Thoracic aorta (tissue), 2 donors: ENCODE results near the gene SLC39A11. TPM values are rescaled to one million over a fixed set of nuclear protein-coding genes. Genes with fewer than 3 reads are reported as not detected.
"Not testable (repeated sequence)": the region's sequence is repeated elsewhere in the genome, so short reads cannot be mapped to it uniquely, and the experiment has no call there.

ENCODE experiments used
- ATAC-seq: fragments of 150-250 bp; one replicate; pipeline ENCODE4 v1.8.0; 2017; ENCODE audit warnings: low read depth; ENCODE audit not compliant: insufficient number of reproducible peaks, low FRiP score
- DNase-seq: peaks from one replicate; pipeline ENCODE4 v3.0.0-alpha.2; 2020; ENCODE audit warnings: low spot score
- H3K27ac ChIP-seq, 2 donors: fragments of 200-600 bp; sonication (generic); 1 replicate in 1 of 2; 2 replicates in 1 of 2; pipeline ENCODE4 v1.5.1; 2016; ENCODE audit warnings: mild to moderate bottlenecking in 2 of 2, moderate library complexity in 2 of 2
- H3K27me3 ChIP-seq: fragments of 200-600 bp; sonication (generic); replicated peaks from 2 replicates; pipeline ENCODE4 v1.6.0; 2016; ENCODE audit warnings: mild to moderate bottlenecking; ENCODE audit not compliant: insufficient read depth
- H3K36me3 ChIP-seq: fragments of 200-600 bp; sonication (generic); one replicate; pipeline ENCODE4 v1.5.1; 2016
- H3K4me1 ChIP-seq, 2 donors: fragments of 200-600 bp; sonication (generic); 1 replicate in 1 of 2; 2 replicates in 1 of 2; pipeline versions ENCODE4 v1.5.1 to v1.6.0; 2016; ENCODE audit warnings: low read depth in 2 of 2, mild to moderate bottlenecking in 1 of 2; ENCODE audit not compliant: control insufficient read depth in 1 of 2
- H3K4me3 ChIP-seq: fragments of 200-600 bp; sonication (generic); 2 replicates; pipeline ENCODE4 v1.5.1; 2016; ENCODE audit warnings: mild to moderate bottlenecking
- H3K9me3 ChIP-seq: fragments of 200-600 bp; sonication (generic); 2 replicates; pipeline ENCODE4 v1.5.1; 2016
- CTCF ChIP-seq: fragments of 200-600 bp; sonication (generic); IDR thresholded peaks from one replicate; pipeline ENCODE4 v1.5.1; 2019; ENCODE audit warnings: antibody characterized with exemption
- total RNA-seq, 2 donors: library from RNA; depleted of rRNA; stranded (reverse); fragments of >200 nt; gene quantifications; one replicate each; pipeline versions ENCODE4 v1.1.0 to v1.2.3, GENCODE V29; 2016

Gene SLC39A11
- total RNA-seq, 2 donors from 2014 or later: 12.0 to 29.1 TPM

DNA sequence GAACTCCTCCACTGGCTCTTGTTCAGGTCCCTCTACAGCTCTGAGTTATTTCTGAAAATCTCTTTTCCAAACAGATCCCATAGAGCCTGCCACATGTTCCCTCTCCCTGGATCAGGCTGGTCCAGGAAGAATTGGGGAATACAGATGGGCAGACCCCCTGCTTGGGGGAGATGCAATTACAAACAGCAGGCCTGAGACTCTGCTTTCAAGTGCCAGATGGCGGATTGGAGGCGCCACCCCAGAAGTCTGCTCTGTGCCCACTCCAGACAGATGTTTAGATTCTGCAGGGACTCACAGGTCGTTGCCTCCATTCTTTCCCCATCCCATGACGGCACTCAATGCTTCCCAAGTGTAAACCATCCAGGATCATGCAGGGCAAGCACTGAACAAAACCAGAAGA lies 316.6 kb downstream of the SLC39A11 start:
- ATAC-seq (no peak), DNase-seq (no peak)
- no peaks in the 10 kb centered on the region for H3K27me3 ChIP-seq
- no peaks in the 10 kb centered on the region for H3K36me3 ChIP-seq
- H3K4me1 ChIP-seq: no peaks in the 10 kb centered on the region
- TF ChIP-seq CTCF: no peak
- no peak overlapping the region for H3K4me3 ChIP-seq
- no peaks in the 10 kb centered on the region for H3K9me3 ChIP-seq
- no peak overlapping the region for H3K27ac ChIP-seq

GRCh38 chr17:72775237-72775636 lies 317.3 kb downstream of the SLC39A11 start:
- no peak overlapping the region for H3K4me3 ChIP-seq
- DNase-seq (no peak), ATAC-seq (no peak)
- H3K27ac ChIP-seq: no peak overlapping the region
- H3K4me1 ChIP-seq: no peaks in the 10 kb centered on the region
- H3K36me3 ChIP-seq: no peaks in the 10 kb centered on the region
- no peaks in the 10 kb centered on the region for H3K9me3 ChIP-seq
- TF ChIP-seq CTCF: no peak
- no peaks in the 10 kb centered on the region for H3K27me3 ChIP-seq

GRCh38 chr17:72774236-72774635 lies 318.3 kb downstream of the SLC39A11 start:
- Histone ChIP-seq H3K4me3 (no peak overlapping the region), H3K36me3 (no peaks in the 10 kb centered on the region), H3K27ac (no peak overlapping the region), H3K4me1 (no peaks in the 10 kb centered on the region), H3K27me3 (no peaks in the 10 kb centered on the region), H3K9me3 (no peaks in the 10 kb centered on the region)
- ATAC-seq: no peak
- DNase-seq: no peak
- TF ChIP-seq CTCF: no peak

- not testable (repeated sequence) for ATAC-seq, H3K36me3 ChIP-seq
These were observed 319.3 kb downstream of the SLC39A11 start for GRCh38 chr17:72773225-72773624.

GRCh38 chr17:72772331-72772821 lies 320.1 kb downstream of the SLC39A11 start:
- Histone ChIP-seq H3K36me3 (peaks cover 3% of the 10 kb centered on the region), H3K4me1 (no peaks in the 10 kb centered on the region)
- TF ChIP-seq CTCF: no peak

More at GRCh38 chr17:72773225-72773624, 319.3 kb downstream of the SLC39A11 start:
- H3K4me1 ChIP-seq, H3K4me3 ChIP-seq, H3K27me3 ChIP-seq, H3K9me3 ChIP-seq, H3K27ac ChIP-seq, DNase-seq: not testable (repeated sequence)

GRCh38 chr17:72771734-72772133 lies 320.8 kb downstream of the SLC39A11 start:
- no peak for TF ChIP-seq CTCF
- ATAC-seq (no peak), DNase-seq (no peak)
- no peaks in the 10 kb centered on the region for H3K4me1 ChIP-seq
- no peaks in the 10 kb centered on the region for H3K9me3 ChIP-seq
- H3K27ac ChIP-seq: no peak overlapping the region
- no peaks in the 10 kb centered on the region for H3K27me3 ChIP-seq
- peaks cover 3% of the 10 kb centered on the region for H3K36me3 ChIP-seq
- no peak overlapping the region for H3K4me3 ChIP-seq

More at GRCh38 chr17:72772331-72772821, 320.1 kb downstream of the SLC39A11 start:
- H3K27ac ChIP-seq: no peak overlapping the region
- no peaks in the 10 kb centered on the region for H3K9me3 ChIP-seq
- no peaks in the 10 kb centered on the region for H3K27me3 ChIP-seq
- ATAC-seq (no peak), DNase-seq (no peak)
- no peak overlapping the region for H3K4me3 ChIP-seq
